Karpas-422 (cell line): ENCODE data around the gene COL4A2. TPM values are rescaled to one million over a fixed set of nuclear protein-coding genes. Genes with fewer than 3 reads are reported as not detected.
"Not testable (repeated sequence)": the region's sequence is repeated elsewhere in the genome, so short reads cannot be mapped to it uniquely, and the experiment has no call there.

Source experiments
- DNase-seq: peaks from one replicate; pipeline ENCODE4 v3.0.0-alpha.2; 2015
- H2AFZ ChIP-seq: fragments of 200-600 bp; sonication (generic); 2 replicates; pipeline ENCODE4 v1.6.1; 2014; ENCODE audit warnings: antibody characterized with exemption, low read length, mixed read lengths
- H3K27ac ChIP-seq: fragments of 200-600 bp; sonication (generic); 2 replicates; pipeline ENCODE4 v1.5.1; 2014; ENCODE audit warnings: mild to moderate bottlenecking, low read length, moderate library complexity
- H3K27me3 ChIP-seq: fragments of 200-600 bp; sonication (generic); 2 replicates; pipeline ENCODE4 v1.6.1; 2014; ENCODE audit warnings: low read length, mixed read lengths
- H3K36me3 ChIP-seq: fragments of 200-600 bp; sonication (generic); 2 replicates; pipeline ENCODE4 v1.6.1; 2014; ENCODE audit warnings: low read length, mixed read lengths; ENCODE audit not compliant: insufficient read depth
- H3K4me1 ChIP-seq: fragments of 200-600 bp; sonication (generic); 2 replicates; pipeline ENCODE4 v1.6.1; 2014; ENCODE audit warnings: mild to moderate bottlenecking, low read length, mixed read lengths
- H3K4me2 ChIP-seq: fragments of 200-600 bp; sonication (generic); 2 replicates; pipeline ENCODE4 v1.6.1; 2014; ENCODE audit warnings: low read length, low read depth, mild to moderate bottlenecking; ENCODE audit not compliant: poor library complexity, severe bottlenecking
- H3K4me3 ChIP-seq: fragments of 200-600 bp; sonication (generic); 2 replicates; pipeline ENCODE4 v1.5.1; 2014; ENCODE audit warnings: mild to moderate bottlenecking, antibody characterized with exemption, low read length, mixed read lengths
- H3K79me2 ChIP-seq: fragments of 200-600 bp; sonication (generic); 2 replicates; pipeline ENCODE4 v1.6.1; 2014; ENCODE audit warnings: mild to moderate bottlenecking, low read length, mixed read lengths
- H3K9ac ChIP-seq: fragments of 200-600 bp; sonication (generic); 2 replicates; pipeline ENCODE4 v1.6.0; 2014; ENCODE audit warnings: low read length
- H3K9me2 ChIP-seq: fragments of 200-600 bp; sonication (generic), shearing (Covaris generic); replicated peaks from 2 replicates; pipeline ENCODE4 v1.6.0; 2014; ENCODE audit warnings: mild to moderate bottlenecking, low read length, moderate library complexity; ENCODE audit not compliant: insufficient read depth
- H3K9me3 ChIP-seq: fragments of 300-700, 200-600 bp; sonication (generic); 2 replicates; pipeline ENCODE4 v1.6.1; 2014; ENCODE audit warnings: low read length, mixed read lengths
- H4K20me1 ChIP-seq: fragments of 200-600 bp; sonication (generic); 2 replicates; pipeline ENCODE4 v1.6.1; 2014; ENCODE audit warnings: mild to moderate bottlenecking, antibody characterized with exemption, low read length, low read depth; ENCODE audit not compliant: insufficient read depth
- total RNA-seq: library from RNA; depleted of rRNA; stranded (reverse); fragments of >200 nt; shearing (Covaris generic); gene quantifications from 2 replicates; pipeline ENCODE4 v1.2.3, GENCODE V29; 2014; ENCODE audit warnings: low replicate concordance

COL4A2 gene
- total RNA-seq, 1 experiment from 2014 or later, result not detected

GRCh38 chr13:110491869-110492678 is 185.0 kb downstream of the COL4A2 start:
- Histone ChIP-seq H3K9me3 (no peaks in the 10 kb centered on the region), H3K9me2 (no peaks in the 10 kb centered on the region), H3K79me2 (no peaks in the 10 kb centered on the region), H3K36me3 (no peaks in the 10 kb centered on the region), H3K27ac (no peak overlapping the region), H3K27me3 (no peaks in the 10 kb centered on the region), H2AFZ (no peak overlapping the region), H3K4me2 (no peak overlapping the region), H3K4me1 (no peaks in the 10 kb centered on the region), H3K4me3 (no peak overlapping the region), H3K9ac (no peak overlapping the region), H4K20me1 (no peaks in the 10 kb centered on the region)
- DNase-seq, result no peak

DNA sequence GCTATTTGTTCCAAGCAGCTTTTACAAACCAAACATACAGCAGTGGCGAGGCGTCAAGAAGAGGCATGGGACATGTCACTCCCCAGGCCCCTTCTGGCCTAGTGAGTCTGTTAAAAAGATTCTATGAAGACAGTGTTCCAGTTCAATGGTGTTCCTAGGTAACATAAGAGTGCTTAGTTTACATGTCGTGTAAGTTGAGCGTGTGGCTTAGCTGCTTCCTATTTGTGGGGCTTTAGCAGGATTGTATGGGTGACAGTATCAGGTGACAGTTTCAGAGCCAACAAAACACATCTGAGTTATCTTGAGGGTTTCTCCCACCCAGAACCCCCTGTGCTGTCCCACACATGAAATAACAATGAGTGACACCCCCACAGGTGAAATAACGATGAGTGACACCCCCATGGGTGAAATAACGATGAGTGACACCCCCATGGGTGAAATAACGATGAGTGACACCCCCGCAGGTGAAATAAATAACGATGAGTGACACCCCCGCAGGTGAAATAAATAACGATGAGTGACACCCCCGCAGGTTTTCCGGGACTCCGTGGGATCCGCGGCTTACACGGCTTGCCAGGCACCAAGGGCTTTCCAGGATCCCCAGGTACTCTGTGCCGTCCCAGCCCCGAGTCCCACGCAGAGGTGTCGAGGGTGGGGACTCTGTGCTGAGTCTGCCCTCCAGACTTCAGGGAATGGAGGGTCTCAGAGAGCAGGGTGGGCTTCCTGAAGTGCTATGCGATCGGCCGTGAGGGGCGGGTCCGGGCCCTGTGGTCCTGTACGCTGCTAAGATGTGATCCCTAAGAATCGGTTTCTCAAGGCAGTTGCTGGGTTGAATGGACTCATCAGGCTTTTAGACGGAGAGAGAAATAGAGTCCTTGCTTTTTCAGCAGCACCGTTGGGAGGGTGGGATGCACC is 185.9 kb downstream of the COL4A2 start:
- Histone ChIP-seq H3K4me2 (no peak overlapping the region), H3K9me2 (no peaks in the 10 kb centered on the region)

DNA sequence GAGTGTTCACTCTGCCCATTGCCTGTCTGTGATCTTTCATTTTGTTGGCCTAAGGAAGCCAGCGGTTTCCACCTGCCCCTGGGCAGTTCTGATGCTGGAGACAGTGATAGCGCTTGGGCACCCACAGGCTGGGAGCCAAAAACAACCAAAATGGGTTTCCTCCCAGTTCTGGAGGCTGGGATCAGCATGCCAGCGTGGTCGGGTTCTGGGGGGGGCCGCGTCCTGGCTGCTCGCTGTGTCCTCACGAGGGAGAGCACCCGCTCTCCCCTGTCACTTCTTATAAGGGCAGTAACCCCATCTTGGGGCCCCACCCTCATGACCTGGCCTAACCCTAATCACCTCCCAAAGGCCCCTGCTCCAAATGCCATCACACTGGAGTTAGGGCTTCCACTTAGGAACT is 186.5 kb downstream of the COL4A2 start:
- H3K4me3 ChIP-seq, result no peak overlapping the region
- no peaks in the 10 kb centered on the region for H3K36me3 ChIP-seq
- H2AFZ ChIP-seq, result no peak overlapping the region
- no peaks in the 10 kb centered on the region for H3K79me2 ChIP-seq
- no peak overlapping the region for H3K9ac ChIP-seq
- H3K4me1 ChIP-seq, result no peaks in the 10 kb centered on the region
- no peak overlapping the region for H3K27ac ChIP-seq
- H3K9me3 ChIP-seq, result no peaks in the 10 kb centered on the region
- no peak overlapping the region for H3K4me2 ChIP-seq
- no peaks in the 10 kb centered on the region for H3K27me3 ChIP-seq
- H3K9me2 ChIP-seq, result no peaks in the 10 kb centered on the region
- H4K20me1 ChIP-seq, result no peaks in the 10 kb centered on the region
- no peak for DNase-seq

More for the DNA sequence above, 185.9 kb downstream of the COL4A2 start:
- H3K9me3 ChIP-seq, result no peaks in the 10 kb centered on the region
- H3K4me1 ChIP-seq, result no peaks in the 10 kb centered on the region
- DNase-seq, result peak; percentile 59
- H3K36me3 ChIP-seq, result no peaks in the 10 kb centered on the region
- H3K27me3 ChIP-seq, result no peaks in the 10 kb centered on the region
- H2AFZ ChIP-seq, result no peak overlapping the region
- no peaks in the 10 kb centered on the region for H3K79me2 ChIP-seq
- H3K9ac ChIP-seq, result no peak overlapping the region
- H3K27ac ChIP-seq, result no peak overlapping the region
- H3K4me3 ChIP-seq, result no peak overlapping the region
- H4K20me1 ChIP-seq, result no peaks in the 10 kb centered on the region

DNA sequence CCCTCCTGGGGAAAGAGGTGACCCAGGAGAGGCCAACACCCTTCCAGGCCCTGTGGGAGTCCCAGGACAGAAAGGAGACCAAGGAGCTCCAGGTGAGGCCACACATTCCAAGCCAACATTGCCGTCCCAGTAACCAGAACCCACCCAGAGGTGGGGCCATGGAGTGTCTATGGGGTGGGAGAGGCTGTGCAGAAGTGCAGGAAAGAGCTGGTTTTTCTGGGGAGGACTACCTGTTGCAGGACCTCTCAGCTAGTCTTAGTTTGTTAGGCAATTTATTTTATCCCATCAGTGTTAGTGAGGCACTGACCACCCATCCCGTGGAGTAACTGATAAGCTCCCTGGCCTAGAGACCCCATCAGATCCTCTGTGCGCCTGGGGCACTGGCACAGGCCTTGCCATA is 188.3 kb downstream of the COL4A2 start:
- Histone ChIP-seq H3K4me2 (no peak overlapping the region), H3K9ac (no peak overlapping the region), H3K27me3 (no peaks in the 10 kb centered on the region), H3K27ac (no peak overlapping the region), H3K36me3 (no peaks in the 10 kb centered on the region), H3K4me1 (no peaks in the 10 kb centered on the region), H3K4me3 (no peak overlapping the region), H2AFZ (no peak overlapping the region), H3K79me2 (no peaks in the 10 kb centered on the region), H3K9me2 (no peaks in the 10 kb centered on the region), H3K9me3 (no peaks in the 10 kb centered on the region), H4K20me1 (no peaks in the 10 kb centered on the region)
- no peak for DNase-seq

DNA sequence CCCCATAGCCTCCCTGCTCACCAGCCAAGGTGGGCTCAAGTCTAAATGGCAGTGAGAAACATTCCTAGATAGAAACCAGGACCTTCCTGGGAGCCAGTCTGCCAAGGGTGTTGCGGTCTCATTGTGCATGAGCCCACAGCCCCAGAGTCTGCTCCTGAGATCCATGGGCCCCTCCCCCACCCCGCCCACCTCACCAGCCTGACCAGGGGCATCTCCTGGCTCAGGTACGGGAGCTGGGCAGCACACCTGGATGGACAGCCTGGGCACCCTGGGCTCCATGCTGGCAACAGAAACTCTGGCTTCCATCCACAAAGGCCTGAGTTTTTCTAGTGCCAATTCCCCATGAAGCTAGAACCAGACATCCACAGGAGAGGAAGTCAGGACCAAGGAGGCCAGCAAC is 188.8 kb downstream of the COL4A2 start:
- no peaks in the 10 kb centered on the region for H3K36me3 ChIP-seq
- no peak for DNase-seq
- no peak overlapping the region for H3K9ac ChIP-seq
- H3K27ac ChIP-seq, result no peak overlapping the region
- no peaks in the 10 kb centered on the region for H3K9me2 ChIP-seq
- no peaks in the 10 kb centered on the region for H3K27me3 ChIP-seq
- no peaks in the 10 kb centered on the region for H3K4me1 ChIP-seq
- H2AFZ ChIP-seq, result no peak overlapping the region
- H4K20me1 ChIP-seq, result no peaks in the 10 kb centered on the region
- no peaks in the 10 kb centered on the region for H3K9me3 ChIP-seq
- no peak overlapping the region for H3K4me2 ChIP-seq
- H3K4me3 ChIP-seq, result no peak overlapping the region
- no peaks in the 10 kb centered on the region for H3K79me2 ChIP-seq

DNA sequence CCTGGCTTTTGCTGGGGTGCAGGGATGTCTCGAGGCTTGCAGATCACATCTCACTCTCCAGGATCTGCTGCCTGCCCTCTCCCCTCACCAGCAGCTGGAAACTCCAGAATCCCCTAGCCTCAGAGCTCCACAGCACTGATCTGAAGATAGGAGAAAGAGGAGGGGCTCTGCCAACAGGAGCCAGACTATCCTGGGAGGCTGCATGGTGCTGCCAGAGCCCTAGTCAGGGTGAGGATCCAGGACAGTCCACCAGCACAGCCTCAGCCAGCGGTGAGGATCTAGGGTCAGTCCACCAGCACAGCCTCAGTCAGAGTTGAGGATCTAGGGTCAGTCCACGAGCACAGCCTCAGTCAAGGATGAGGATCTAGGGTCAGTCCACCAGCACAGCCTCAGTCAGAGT is 189.2 kb downstream of the COL4A2 start:
- Histone ChIP-seq H3K9me2 (no peaks in the 10 kb centered on the region), H3K27ac (no peak overlapping the region), H3K79me2 (no peaks in the 10 kb centered on the region), H3K4me1 (no peaks in the 10 kb centered on the region), H3K36me3 (no peaks in the 10 kb centered on the region), H3K4me2 (no peak overlapping the region), H3K27me3 (no peaks in the 10 kb centered on the region), H3K9ac (no peak overlapping the region), H3K4me3 (no peak overlapping the region), H2AFZ (no peak overlapping the region), H4K20me1 (no peaks in the 10 kb centered on the region), H3K9me3 (no peaks in the 10 kb centered on the region)
- no peak for DNase-seq

- no peaks in the 10 kb centered on the region for H3K9me3 ChIP-seq
- H3K9me2 ChIP-seq, result no peaks in the 10 kb centered on the region
- H3K36me3 ChIP-seq, result no peaks in the 10 kb centered on the region
- H3K27ac ChIP-seq, result no peak overlapping the region
- H3K4me1 ChIP-seq, result no peaks in the 10 kb centered on the region
- no peaks in the 10 kb centered on the region for H3K79me2 ChIP-seq
- no peaks in the 10 kb centered on the region for H3K27me3 ChIP-seq
- H2AFZ ChIP-seq, result no peak overlapping the region
- no peaks in the 10 kb centered on the region for H4K20me1 ChIP-seq
- DNase-seq, result no peak
- H3K9ac ChIP-seq, result no peak overlapping the region
- no peak overlapping the region for H3K4me3 ChIP-seq
- H3K4me2 ChIP-seq, result no peak overlapping the region
Measured at GRCh38 chr13:110497003-110497402, 189.9 kb downstream of the COL4A2 start.

DNA sequence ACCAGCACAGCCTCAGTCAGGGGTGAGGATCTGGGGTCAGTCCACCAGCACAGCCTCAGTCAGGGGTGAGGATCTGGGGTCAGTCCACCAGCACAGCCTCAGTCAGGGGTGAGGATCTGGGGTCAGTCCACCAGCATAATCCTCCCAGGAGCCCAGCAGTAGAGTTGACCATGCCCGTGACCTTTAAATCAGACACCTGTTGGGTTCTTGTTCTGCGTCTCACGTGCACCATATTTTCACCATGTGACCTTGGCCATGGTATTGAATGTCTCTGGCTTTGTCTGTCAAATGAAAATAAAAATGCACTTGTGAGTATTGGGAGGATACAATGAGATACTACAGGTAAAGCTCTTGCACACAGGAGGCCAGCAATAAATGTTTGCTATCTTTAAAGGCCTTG is 190.8 kb downstream of the COL4A2 start:
- H3K4me1 ChIP-seq, H3K9me3 ChIP-seq, H3K79me2 ChIP-seq, H3K27me3 ChIP-seq, H3K36me3 ChIP-seq, H3K4me3 ChIP-seq, H3K9me2 ChIP-seq, H3K27ac ChIP-seq, H3K9ac ChIP-seq, H2AFZ ChIP-seq, H3K4me2 ChIP-seq, DNase-seq, H4K20me1 ChIP-seq: not testable (repeated sequence)
